HCT116 (cell line): ENCODE measurements around the gene RIPOR2. TPM values are rescaled to one million over a fixed set of nuclear protein-coding genes. Genes with fewer than 3 reads are reported as not detected.

Source experiments
- ATAC-seq: fragments of 200-7000 bp; cut with Tn5 transposase; 2 replicates; pipeline ENCODE4 v1.9.1; 2020; ENCODE audit warnings: mild to moderate bottlenecking, moderate library complexity
- BruUV-seq: library from RNA; stranded (reverse); fragments of 400-500 nt; replicated peaks from 2 replicates; lab custom pipeline; 2021; lab: Mats Ljungman, UMichigan
- CTCF ChIA-PET: fragments of 300-600 bp; sonication (Branson Sonifier 250); formaldehyde crosslinking; loops from one replicate; lab custom pipeline; 2021; ENCODE audit warnings: antibody characterized with exemption; lab: Charles Lee
- POLR2A ChIA-PET: fragments of 300-600, 350-600 bp; sonication (Branson Sonifier 250); formaldehyde crosslinking; loops from one replicate; lab custom pipeline; 2021; ENCODE audit warnings: antibody characterized with exemption; lab: Charles Lee
- RAD21 ChIA-PET, 2 experiments: fragments of 300-600 bp; sonication (Branson Sonifier 250); formaldehyde crosslinking; loops; one replicate each; lab custom pipeline; 2023; ENCODE audit warnings: low total read pairs in 2 of 2; ENCODE audit not compliant: uncharacterized antibody in 2 of 2, unreplicated experiment in 2 of 2, low non-redundant PET in 1 of 2; lab: Charles Lee
- DNase-seq: peaks from one replicate; pipeline ENCODE4 v3.0.0-alpha.2; 2010; ENCODE audit warnings: low read depth, low spot score
- H2AFZ ChIP-seq: fragments of 200-600 bp; shearing (Covaris generic), sonication (generic); 2 replicates; pipeline ENCODE4 v1.6.1; 2017; ENCODE audit warnings: low read depth, mixed run types, mixed read lengths, antibody characterized with exemption, low read length; ENCODE audit not compliant: poor library complexity, severe bottlenecking
- H3K27ac ChIP-seq: 2 replicates; pipeline ENCODE4 v1.5.1; 2012; ENCODE audit warnings: low read depth, low read length
- H3K27me3 ChIP-seq: fragments of 200-600 bp; sonication (generic); 2 replicates; pipeline ENCODE4 v1.6.1; 2016; ENCODE audit warnings: mixed run types, low read length, mixed read lengths; ENCODE audit not compliant: insufficient read depth
- H3K36me3 ChIP-seq, 2 experiments: fragments of 200-500 bp in 1 of 2; fragments of 200-600 bp in 1 of 2; sonication (Bioruptor generic) in 1 of 2; sonication (generic) in 1 of 2; 2 replicates each; pipeline versions ENCODE4 v1.5.1 to v1.6.1; 2014 to 2016; ENCODE audit warnings: low read length in 2 of 2, inconsistent platforms in 1 of 2, mixed read lengths in 1 of 2, mixed run types in 1 of 2; ENCODE audit not compliant: insufficient read depth in 2 of 2, control insufficient read depth in 1 of 2
- H3K4me1 ChIP-seq, 2 experiments: fragments of 200-600 bp in 1 of 2; sonication (generic) in 1 of 2; 2 replicates each; pipeline versions ENCODE4 v1.5.1 to v1.6.1; 2012 to 2017; ENCODE audit warnings: low read length in 2 of 2, inconsistent platforms in 1 of 2, mild to moderate bottlenecking in 1 of 2, mixed read lengths in 1 of 2, mixed run types in 1 of 2, moderate library complexity in 1 of 2; ENCODE audit not compliant: insufficient read depth in 2 of 2, control insufficient read depth in 1 of 2
- H3K4me2 ChIP-seq: fragments of 200-600 bp; sonication (generic); 2 replicates; pipeline ENCODE4 v1.6.1; 2017; ENCODE audit warnings: mixed run types, low read length, mixed read lengths
- H3K4me3 ChIP-seq, 2 experiments: fragments of 200-600 bp in 1 of 2; sonication (generic) in 1 of 2; replicated peaks in 1 of 2; 2 replicates each; pipeline ENCODE4 v1.5.1; 2011 to 2016; ENCODE audit warnings: low read length in 2 of 2, control low read depth in 1 of 2, low read depth in 1 of 2, mild to moderate bottlenecking in 1 of 2, mixed read lengths in 1 of 2, mixed run types in 1 of 2
- H3K79me2 ChIP-seq: fragments of 200-600 bp; sonication (generic); 2 replicates; pipeline ENCODE4 v1.6.1; 2017; ENCODE audit warnings: mild to moderate bottlenecking, mixed run types, low read length, moderate library complexity, mixed read lengths; ENCODE audit not compliant: insufficient read depth
- H3K9ac ChIP-seq: fragments of 200-600 bp; sonication (generic); 2 replicates; pipeline ENCODE4 v1.6.1; 2016; ENCODE audit warnings: low read length, mixed read lengths
- H3K9me2 ChIP-seq: fragments of 200-600 bp; sonication (generic), shearing (Covaris generic); 2 replicates; pipeline ENCODE4 v1.6.1; 2017; ENCODE audit warnings: mixed run types, mild to moderate bottlenecking, moderate library complexity; ENCODE audit not compliant: insufficient read depth
- H3K9me3 ChIP-seq, 2 experiments: fragments of 200-500 bp in 1 of 2; fragments of 200-600 bp in 1 of 2; sonication (Bioruptor generic) in 1 of 2; sonication (generic) in 1 of 2; 2 replicates each; pipeline ENCODE4 v1.6.1; 2014 to 2017; ENCODE audit warnings: low read length in 2 of 2, mixed read lengths in 2 of 2, inconsistent platforms in 1 of 2, low read depth in 1 of 2, mild to moderate bottlenecking in 1 of 2, mixed run types in 1 of 2, moderate library complexity in 1 of 2; ENCODE audit not compliant: control insufficient read depth in 1 of 2, insufficient read depth in 1 of 2
- H4K20me1 ChIP-seq: fragments of 200-600 bp; sonication (generic), shearing (Covaris generic); 2 replicates; pipeline ENCODE4 v1.6.1; 2017; ENCODE audit warnings: mixed run types, mild to moderate bottlenecking, moderate library complexity; ENCODE audit not compliant: insufficient read depth
- CTCF ChIP-seq, 3 experiments: fragments of 200-600 bp in 1 of 3; sonication (generic) in 1 of 3; IDR thresholded peaks in 2 of 3; conservative IDR thresholded peaks in 1 of 3; 2 replicates each; pipeline ENCODE4 v1.5.1; 2012 to 2017; ENCODE audit warnings: low read depth in 2 of 3, low read length in 2 of 3, antibody characterized with exemption in 1 of 3, borderline replicate concordance in 1 of 3, control low read depth in 1 of 3, mild to moderate bottlenecking in 1 of 3, mixed read lengths in 1 of 3, mixed run types in 1 of 3, moderate library complexity in 1 of 3; ENCODE audit not compliant: insufficient read depth in 1 of 3
- EGR1 ChIP-seq: IDR thresholded peaks from 2 replicates; pipeline ENCODE4 v1.6.1; 2012; ENCODE audit warnings: low read depth
- EZH2 ChIP-seq: fragments of 200-600 bp; sonication (generic); IDR thresholded peaks from 2 replicates; pipeline ENCODE4 v1.6.1; 2017; ENCODE audit warnings: antibody characterized with exemption, mixed run types
- FOSL1 ChIP-seq: IDR thresholded peaks from 2 replicates; pipeline ENCODE4 v1.6.1; 2012; ENCODE audit warnings: low read depth
- RAD21 ChIP-seq: IDR thresholded peaks from 2 replicates; pipeline ENCODE4 v1.6.1; 2012; ENCODE audit warnings: low read depth, mild to moderate bottlenecking
- REST ChIP-seq: IDR thresholded peaks from 2 replicates; pipeline ENCODE4 v1.6.1; 2012; ENCODE audit warnings: low read depth
- SIN3A ChIP-seq: IDR thresholded peaks from 2 replicates; pipeline ENCODE4 v1.6.1; 2012; ENCODE audit warnings: low read depth
- SP1 ChIP-seq: IDR thresholded peaks from 2 replicates; pipeline ENCODE4 v1.6.1; 2012; ENCODE audit warnings: low read depth
- SRF ChIP-seq: IDR thresholded peaks from 2 replicates; pipeline ENCODE4 v1.6.1; 2012; ENCODE audit warnings: low read depth
- TCF7L2 ChIP-seq: IDR thresholded peaks from 2 replicates; pipeline ENCODE4 v1.7.0; 2011; ENCODE audit warnings: borderline replicate concordance, inconsistent platforms; ENCODE audit not compliant: insufficient read depth, insufficient read length; ENCODE audit errors: extremely low read depth
- ZNF274 ChIP-seq: fragments of 200-500 bp; sonication (Bioruptor generic); IDR thresholded peaks from 2 replicates; pipeline ENCODE4 v1.6.1; 2014; ENCODE audit warnings: mild to moderate bottlenecking, low read depth, low read length, inconsistent platforms
- intact Hi-C: fragments of 100-400 bp; cut with micrococcal nuclease; formaldehyde crosslinking; loops from 2 replicates; pipeline ENCODE4 v1.10.0; 2022
- total RNA-seq: library from RNA; stranded (reverse); gene quantifications from one replicate; pipeline ENCODE4 v1.2.1, GENCODE V29; 2021; ENCODE audit not compliant: unreplicated experiment

The RIPOR2 gene
- total RNA-seq, 1 experiment from 2014 or later = 0.44 TPM

- Histone ChIP-seq H3K9me3 (no peaks in the 10 kb centered on the region), H3K4me1 (no peaks in the 10 kb centered on the region), H3K4me2 (no peak overlapping the region), H4K20me1 (no peaks in the 10 kb centered on the region), H3K4me3 (no peak overlapping the region), H3K9me2 (0 out of 2 replicates have a peak, but pooled peaks cover 3% of the 10 kb centered on the region), H3K79me2 (no peaks in the 10 kb centered on the region), H2AFZ (no peak overlapping the region), H3K36me3 (no peaks in the 10 kb centered on the region), H3K9ac (no peak overlapping the region), H3K27ac (no peak overlapping the region), H3K27me3 (no peaks in the 10 kb centered on the region)
- ChIA-PET POLR2A (no interaction called here), RAD21 (no interaction called here), CTCF (no interaction called here)
- ATAC-seq = no peak
- no TSS peak for BruUV-seq
- DNase-seq = no peak
- TF ChIP-seq FOSL1 = no peak
- TF ChIP-seq EGR1 = no peak
- TF ChIP-seq REST = no peak
- TF ChIP-seq SP1 = no peak
- no peak for TF ChIP-seq EZH2
- TF ChIP-seq TCF7L2 = no peak
- no peak for TF ChIP-seq SIN3A
- no peak for TF ChIP-seq ZNF274
- no peak for TF ChIP-seq SRF
- TF ChIP-seq RAD21 = no peak
- TF ChIP-seq CTCF (IDR thresholded peaks at IDR 0.05 in 2 of 3, conservative IDR thresholded peaks at IDR 0.05 in 1 of 3; ENCODE audit: borderline replicate concordance in 1 of 3, insufficient read depth in 1 of 3, low read depth in 2 of 3, low read length in 2 of 3) = no peak
- intact Hi-C loops = no loop called here
These were observed 36.7 kb upstream of the RIPOR2 start for GRCh38 chr6:24972311-24972958.
